Adipocyte (in vitro differentiated cells): ENCODE results near the gene ANXA5.

ENCODE experiments used
- DNase-seq: peaks from one replicate; pipeline ENCODE4 v3.0.0-alpha.2; 2015; ENCODE audit warnings: low read depth
- H3K27me3 ChIP-seq: replicated peaks from 2 replicates; pipeline ENCODE4 v1.7.0; 2013; ENCODE audit warnings: mild to moderate bottlenecking, low read length, moderate library complexity; ENCODE audit not compliant: control insufficient read depth, insufficient read depth
- H3K36me3 ChIP-seq: 2 replicates; pipeline ENCODE4 v1.7.0; 2013; ENCODE audit warnings: low read length, mild to moderate bottlenecking, moderate library complexity; ENCODE audit not compliant: control insufficient read depth, insufficient read depth, severe bottlenecking
- H3K4me1 ChIP-seq: 2 replicates; pipeline ENCODE4 v1.7.0; 2013; ENCODE audit warnings: mild to moderate bottlenecking, low read length, moderate library complexity; ENCODE audit not compliant: control insufficient read depth, insufficient read depth
- H3K4me3 ChIP-seq: 2 replicates; pipeline ENCODE4 v1.7.0; 2013; ENCODE audit warnings: mild to moderate bottlenecking, low read length, moderate library complexity
- H3K9ac ChIP-seq: 2 replicates; pipeline ENCODE4 v1.7.0; 2013; ENCODE audit warnings: mild to moderate bottlenecking, low read length, moderate library complexity
- H3K9me3 ChIP-seq: 2 replicates; pipeline ENCODE4 v1.7.0; 2013; ENCODE audit warnings: mild to moderate bottlenecking, low read length, moderate library complexity; ENCODE audit not compliant: control insufficient read depth

ANXA5 gene

DNA sequence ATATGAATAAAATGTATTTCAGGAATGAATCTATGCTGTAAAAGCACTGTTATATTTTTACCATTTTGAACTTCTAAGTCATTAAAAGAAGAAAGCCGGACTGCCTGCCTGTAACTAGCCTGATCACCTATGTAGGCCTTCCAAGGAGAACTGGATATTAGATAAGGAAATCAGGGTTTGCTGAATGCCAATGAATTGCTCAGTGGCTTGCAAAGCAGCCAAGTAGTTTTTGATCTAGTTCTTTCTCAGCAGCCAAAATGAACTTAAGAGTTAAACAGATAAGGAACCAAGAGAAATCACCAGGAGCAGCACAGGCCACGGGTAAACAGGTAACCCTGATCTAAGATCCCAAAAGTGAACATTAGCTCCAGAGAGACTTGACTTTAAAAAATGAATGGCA lies 3.3 kb downstream of the ANXA5 start:
- H3K9ac ChIP-seq, result peak overlapping the region; percentile 78
- H3K27me3 ChIP-seq, result no peaks in the 10 kb centered on the region
- H3K4me3 ChIP-seq, result peak overlapping the region; percentile 80
- DNase-seq, result no peak
- peaks cover 25% of the 10 kb centered on the region for H3K36me3 ChIP-seq
- no peaks in the 10 kb centered on the region for H3K9me3 ChIP-seq
- peaks cover 65% of the 10 kb centered on the region for H3K4me1 ChIP-seq

DNA sequence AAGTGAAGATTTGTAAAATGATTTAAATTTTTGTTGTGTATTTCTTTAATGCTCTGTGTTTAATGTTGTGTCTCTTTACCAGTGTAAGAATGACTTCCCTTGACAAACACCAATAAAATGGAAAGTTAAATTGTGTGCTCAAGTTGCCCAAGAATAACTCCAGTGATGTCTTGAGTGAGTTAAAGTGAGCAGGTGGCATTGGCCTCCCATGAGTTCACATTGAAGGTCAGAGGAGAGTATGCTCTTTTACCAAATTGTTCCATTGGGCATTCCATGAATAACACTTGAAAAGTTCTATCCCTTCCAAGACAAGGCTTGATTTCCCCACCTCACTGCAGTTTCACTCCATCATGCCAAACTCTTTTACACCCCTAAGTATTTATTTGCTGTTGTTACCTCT lies 4.5 kb downstream of the ANXA5 start:
- Histone ChIP-seq H3K36me3 (peaks cover 37% of the 10 kb centered on the region), H3K9ac (peak overlapping the region; percentile 80), H3K4me1 (peaks cover 65% of the 10 kb centered on the region), H3K4me3 (peak overlapping the region; percentile 80), H3K9me3 (no peaks in the 10 kb centered on the region), H3K27me3 (no peaks in the 10 kb centered on the region)
- no peak for DNase-seq

DNA sequence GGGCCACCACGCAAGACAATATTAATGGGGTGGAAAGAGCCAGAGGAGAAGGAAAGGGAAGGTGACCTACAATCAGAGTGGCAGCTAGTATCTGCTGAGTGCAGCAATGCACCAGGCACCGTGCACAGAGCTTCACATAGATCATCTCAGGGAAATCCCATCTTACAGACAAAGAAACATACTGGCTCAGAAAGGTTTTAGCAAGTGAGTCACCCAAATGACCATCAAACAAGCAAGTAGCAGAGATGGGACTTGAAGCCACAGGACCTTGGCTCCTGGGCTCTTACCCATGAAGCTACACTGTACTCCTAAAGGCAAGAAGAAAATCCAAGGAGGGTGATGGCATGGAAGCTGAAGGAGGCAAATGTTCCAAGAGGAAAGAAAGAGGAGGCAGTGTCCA lies 6.8 kb downstream of the ANXA5 start:
- H3K4me1 ChIP-seq, result peaks cover 82% of the 10 kb centered on the region
- peak overlapping the region; percentile 80 for H3K4me3 ChIP-seq
- no peaks in the 10 kb centered on the region for H3K9me3 ChIP-seq
- peak; percentile 55 for DNase-seq
- H3K27me3 ChIP-seq, result no peaks in the 10 kb centered on the region
- peaks cover 53% of the 10 kb centered on the region for H3K36me3 ChIP-seq
- peak overlapping the region; percentile 80 for H3K9ac ChIP-seq

DNA sequence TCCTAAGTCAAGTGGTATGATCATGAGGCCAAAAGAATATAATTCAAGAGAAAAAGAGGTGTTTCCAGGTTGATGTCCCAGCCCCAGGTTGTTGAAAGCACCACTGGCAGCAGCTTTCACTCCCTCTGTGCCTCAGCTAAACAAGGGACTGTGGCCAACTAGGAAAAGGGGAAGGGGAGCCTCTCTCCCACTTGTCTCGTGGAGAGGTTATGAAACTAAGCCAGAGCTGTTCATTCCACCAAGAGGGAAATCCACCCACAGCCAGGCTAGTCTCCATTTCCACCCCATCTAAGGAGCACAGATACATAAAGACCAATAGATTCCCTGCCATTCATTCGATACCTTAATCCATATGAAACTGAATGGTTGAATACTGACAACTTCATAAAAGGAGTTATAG lies 8.1 kb downstream of the ANXA5 start:
- Histone ChIP-seq H3K27me3 (no peaks in the 10 kb centered on the region), H3K4me3 (peak overlapping the region; percentile 80), H3K9ac (peak overlapping the region; percentile 80), H3K9me3 (no peaks in the 10 kb centered on the region), H3K4me1 (peaks cover 89% of the 10 kb centered on the region), H3K36me3 (peaks cover 59% of the 10 kb centered on the region)
- DNase-seq, result no peak

DNA sequence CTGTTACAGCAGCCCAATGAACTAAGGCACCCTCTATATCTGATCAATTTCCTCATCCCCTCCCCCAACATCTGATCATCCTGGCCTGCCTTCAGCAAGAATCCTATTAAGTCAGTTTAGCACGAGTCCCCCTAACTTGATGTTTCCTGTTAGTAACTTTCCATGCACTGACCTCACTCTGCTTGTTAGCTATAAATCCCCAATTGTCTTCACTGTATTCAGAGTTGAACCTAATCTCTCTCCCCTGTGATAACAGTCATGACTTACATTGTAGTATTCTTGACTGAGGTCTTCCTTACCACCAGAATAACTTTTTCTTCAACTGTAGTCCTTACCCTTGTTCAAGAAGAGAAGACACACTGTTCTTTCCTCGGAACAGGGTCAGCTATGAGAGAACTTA lies 8.5 kb downstream of the ANXA5 start:
- Histone ChIP-seq H3K9me3 (no peaks in the 10 kb centered on the region), H3K27me3 (no peaks in the 10 kb centered on the region), H3K4me3 (peak overlapping the region; percentile 80), H3K4me1 (peaks cover 84% of the 10 kb centered on the region), H3K9ac (peak overlapping the region; percentile 80), H3K36me3 (peaks cover 64% of the 10 kb centered on the region)
- no peak for DNase-seq

DNA sequence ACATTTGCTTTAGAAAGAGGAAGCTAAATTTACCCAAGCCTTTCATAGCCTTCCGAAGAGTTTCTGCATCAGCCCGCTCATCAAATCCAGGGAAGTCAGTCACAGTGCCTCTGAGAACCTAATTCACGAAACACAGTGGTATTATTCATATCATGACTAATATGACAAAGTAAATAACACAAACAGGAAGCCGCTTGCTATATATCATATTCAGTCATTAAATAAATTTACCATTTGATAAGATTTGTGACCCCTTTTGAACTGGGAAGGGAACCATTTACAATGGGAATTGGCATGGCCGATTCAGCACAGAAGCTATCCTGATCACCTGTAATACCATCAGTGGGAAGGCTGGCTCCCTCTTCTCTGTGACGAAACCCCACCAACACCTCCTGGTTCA lies 10.5 kb downstream of the ANXA5 start:
- Histone ChIP-seq H3K27me3 (no peaks in the 10 kb centered on the region), H3K36me3 (peaks cover 73% of the 10 kb centered on the region), H3K9me3 (no peaks in the 10 kb centered on the region), H3K9ac (no peak overlapping the region), H3K4me1 (peaks cover 67% of the 10 kb centered on the region), H3K4me3 (no peak overlapping the region)
- DNase-seq, result no peak

DNA sequence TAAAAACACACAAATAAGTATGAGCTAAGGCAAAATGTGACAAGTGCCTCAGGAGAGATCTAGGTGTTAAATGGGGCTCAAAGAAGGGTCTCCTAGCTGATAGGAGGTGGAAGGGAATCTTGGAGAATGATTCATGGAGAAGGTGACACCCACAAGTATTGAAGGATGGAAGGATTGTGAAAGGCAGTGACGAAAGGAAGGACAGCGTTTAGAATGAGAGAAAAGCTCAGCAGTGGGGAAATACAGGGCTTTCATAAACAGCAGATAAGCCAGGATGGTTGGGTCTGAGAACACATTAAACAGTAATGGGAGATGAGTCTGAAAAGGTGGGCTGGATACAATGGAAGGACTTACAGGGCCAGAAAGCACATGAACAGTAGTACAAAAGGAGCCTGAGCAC lies 11.5 kb downstream of the ANXA5 start:
- Histone ChIP-seq H3K27me3 (no peaks in the 10 kb centered on the region), H3K4me1 (peaks cover 57% of the 10 kb centered on the region), H3K9ac (peak overlapping the region; percentile 33), H3K9me3 (no peaks in the 10 kb centered on the region), H3K36me3 (peaks cover 83% of the 10 kb centered on the region), H3K4me3 (no peak overlapping the region)
- DNase-seq, result no peak

DNA sequence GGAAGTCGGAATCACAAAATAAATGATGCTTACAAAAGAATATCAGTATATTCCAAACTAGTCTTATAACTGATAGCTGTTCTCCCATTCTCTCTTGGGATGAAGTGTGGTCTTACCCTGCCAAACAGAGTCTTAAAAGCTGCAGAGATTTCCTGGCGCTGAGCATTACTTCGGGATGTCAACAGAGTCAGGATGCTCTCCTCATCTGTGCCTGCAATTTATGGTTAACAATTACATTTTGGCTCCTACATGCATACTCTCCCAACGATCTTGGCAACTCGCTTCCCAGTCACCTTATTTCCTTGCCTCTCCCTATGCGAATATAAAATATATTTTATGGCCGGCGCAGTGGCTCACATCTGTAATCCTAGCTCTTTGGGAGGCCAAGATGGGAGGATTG lies 12.2 kb downstream of the ANXA5 start:
- H3K27me3 ChIP-seq, result no peaks in the 10 kb centered on the region
- H3K4me3 ChIP-seq, result no peak overlapping the region
- H3K9ac ChIP-seq, result peak overlapping the region; percentile 9
- DNase-seq, result no peak
- H3K36me3 ChIP-seq, result peaks cover 90% of the 10 kb centered on the region
- peaks cover 50% of the 10 kb centered on the region for H3K4me1 ChIP-seq
- H3K9me3 ChIP-seq, result no peaks in the 10 kb centered on the region

DNA sequence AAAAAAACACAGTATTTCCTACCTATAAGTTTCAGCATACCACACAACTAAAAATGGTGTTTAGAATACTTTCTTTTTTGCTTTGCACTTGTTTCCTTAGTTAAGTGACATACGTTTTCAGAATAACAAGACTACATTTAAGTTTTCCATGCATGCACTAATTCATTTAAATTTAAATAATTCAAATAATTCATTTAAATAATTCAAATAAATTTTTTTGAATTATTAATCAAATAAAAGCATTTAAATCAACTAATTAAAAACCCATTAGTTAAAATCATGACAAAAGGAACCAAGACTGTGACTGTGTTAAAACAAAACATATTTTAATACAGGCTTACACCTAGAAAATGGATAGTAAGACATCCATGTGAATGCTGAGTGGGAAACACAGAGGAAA lies 12.8 kb downstream of the ANXA5 start:
- H3K4me3 ChIP-seq, result no peak overlapping the region
- H3K4me1 ChIP-seq, result peaks cover 44% of the 10 kb centered on the region
- DNase-seq, result no peak
- peaks cover 92% of the 10 kb centered on the region for H3K36me3 ChIP-seq
- no peaks in the 10 kb centered on the region for H3K9me3 ChIP-seq
- H3K9ac ChIP-seq, result peak overlapping the region; percentile 9
- H3K27me3 ChIP-seq, result no peaks in the 10 kb centered on the region

DNA sequence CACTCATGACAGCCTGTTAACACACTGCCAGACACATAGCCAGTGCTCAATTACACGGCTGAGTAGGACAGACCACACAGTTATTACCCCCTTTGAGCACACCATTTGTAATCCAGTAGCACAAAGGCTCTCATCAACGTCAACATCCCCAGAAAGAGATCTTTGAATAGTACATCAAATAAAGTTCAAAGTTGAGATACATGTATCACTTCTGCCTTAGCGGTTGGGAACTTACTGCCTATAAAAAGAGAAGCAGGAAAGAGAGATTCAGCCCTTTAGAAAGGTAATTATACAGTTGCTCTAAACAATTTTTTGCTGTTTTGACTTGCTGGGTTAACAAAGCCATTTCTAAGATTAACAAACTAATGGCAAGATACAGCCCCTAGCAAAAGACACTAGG lies 16.2 kb downstream of the ANXA5 start:
- Histone ChIP-seq H3K4me1 (peaks cover 43% of the 10 kb centered on the region), H3K36me3 (peaks cover 98% of the 10 kb centered on the region), H3K9me3 (no peaks in the 10 kb centered on the region), H3K4me3 (no peak overlapping the region), H3K9ac (no peak overlapping the region), H3K27me3 (no peaks in the 10 kb centered on the region)
- no peak for DNase-seq

DNA sequence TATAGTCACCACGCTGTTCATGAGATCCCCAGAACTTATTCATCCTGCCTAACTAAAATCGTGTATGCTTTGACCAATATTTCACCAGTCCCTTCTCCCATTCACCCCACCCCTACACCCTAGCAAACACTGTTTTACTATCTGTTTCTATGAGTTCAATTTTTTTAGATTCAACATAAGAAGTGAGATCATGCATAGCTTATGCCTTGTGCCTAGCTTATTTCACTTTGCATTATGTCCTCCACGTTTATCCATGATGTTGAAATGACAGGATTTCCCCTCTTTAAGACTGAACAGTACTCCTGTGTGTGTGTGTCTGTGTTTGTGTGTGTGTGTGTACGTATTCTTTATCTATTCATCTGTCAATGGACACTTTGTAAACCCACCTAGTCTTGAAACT lies 16.8 kb downstream of the ANXA5 start:
- Histone ChIP-seq H3K4me3 (no peak overlapping the region), H3K9ac (no peak overlapping the region), H3K4me1 (peaks cover 40% of the 10 kb centered on the region), H3K36me3 (peaks cover 98% of the 10 kb centered on the region), H3K9me3 (no peaks in the 10 kb centered on the region), H3K27me3 (no peaks in the 10 kb centered on the region)
- no peak for DNase-seq

DNA sequence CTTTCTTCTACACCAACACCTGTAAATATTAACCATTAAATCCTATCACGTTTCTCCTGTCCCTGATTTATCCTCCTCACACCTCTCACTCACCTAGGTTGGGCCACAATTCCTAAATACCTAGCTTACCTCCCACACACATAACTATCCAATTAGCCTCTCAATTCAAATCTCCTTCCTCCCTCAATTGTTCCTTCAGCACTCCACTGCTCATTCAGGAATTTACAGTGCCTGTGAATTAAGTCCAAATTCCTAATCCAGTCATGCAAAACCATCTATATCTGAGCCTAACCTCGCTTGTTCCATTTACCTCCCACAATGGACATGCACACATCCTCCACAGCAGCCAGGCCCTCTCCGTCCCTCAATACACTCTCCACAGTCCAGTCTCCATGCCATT lies 17.5 kb downstream of the ANXA5 start:
- Histone ChIP-seq H3K36me3 (peaks cover 100% of the 10 kb centered on the region), H3K4me1 (peaks cover 35% of the 10 kb centered on the region), H3K27me3 (no peaks in the 10 kb centered on the region), H3K9ac (no peak overlapping the region), H3K4me3 (no peak overlapping the region), H3K9me3 (no peaks in the 10 kb centered on the region)
- no peak for DNase-seq
